DMS153 treated with DMSO at 0.1 percent for 48 hours (cell line): ENCODE data around the gene COL28A1.
A peak's percentile ranks its signal among the peaks of the same experiment; 100 is the strongest.

Experiments
- DNase-seq: peaks from one replicate; lab custom pipeline; 2025; ENCODE audit not compliant: unreplicated experiment; lab: John Stamatoyannopoulos, UW

COL28A1 gene

GRCh38 chr7:7535691-7536090, at the start of gene COL28A1:
Gene COL28A1, minus strand, starts transcription at chr7:7535873. Its CDS starts 2,998 bp downstream, at chr7:7532875.
- no peak for DNase-seq

- no peak for DNase-seq
Observed at GRCh38 chr7:7584653-7585052, 49.0 kb upstream of the COL28A1 start.

GRCh38 chr7:7583731-7584130, 48.1 kb upstream of the COL28A1 start:
- no peak for DNase-seq

- DNase-seq: no peak
Observed at GRCh38 chr7:7582596-7582995, 46.9 kb upstream of the COL28A1 start.

GRCh38 chr7:7581531-7582179, 46.0 kb upstream of the COL28A1 start:
- DNase-seq: no peak

- DNase-seq: no peak
Observed at GRCh38 chr7:7579638-7580037, 44.0 kb upstream of the COL28A1 start.

GRCh38 chr7:7577888-7578287, 42.2 kb upstream of the COL28A1 start:
- DNase-seq: no peak

GRCh38 chr7:7576344-7576743, 40.7 kb upstream of the COL28A1 start:
- DNase-seq: no peak

GRCh38 chr7:7573701-7574100, 38.0 kb upstream of the COL28A1 start:
- no peak for DNase-seq

- DNase-seq: no peak
Observed at GRCh38 chr7:7570584-7570983, 34.9 kb upstream of the COL28A1 start.

- DNase-seq: no peak
Observed at GRCh38 chr7:7569615-7570014, 33.9 kb upstream of the COL28A1 start.

GRCh38 chr7:7569081-7569527, 33.4 kb upstream of the COL28A1 start:
- no peak for DNase-seq

- DNase-seq: no peak
Observed at GRCh38 chr7:7568553-7568952, 32.9 kb upstream of the COL28A1 start.

GRCh38 chr7:7567898-7568531, 32.3 kb upstream of the COL28A1 start:
- no peak for DNase-seq

GRCh38 chr7:7566651-7567611, 31.3 kb upstream of the COL28A1 start, which contains the start of gene MIOS:
Gene MIOS, plus strand, starts transcription at chr7:7566884. Its CDS starts 5,592 bp downstream, at chr7:7572476.
- DNase-seq: peak; percentile 84

GRCh38 chr7:7565746-7566650, 30.3 kb upstream of the COL28A1 start:
- no peak for DNase-seq

- DNase-seq: no peak
Observed at GRCh38 chr7:7565018-7565680, 29.5 kb upstream of the COL28A1 start.

GRCh38 chr7:7564323-7564780, 28.7 kb upstream of the COL28A1 start:
- no peak for DNase-seq

- DNase-seq: no peak
Observed at GRCh38 chr7:7563813-7564212, 28.1 kb upstream of the COL28A1 start.

- DNase-seq: no peak
Observed at GRCh38 chr7:7563269-7563668, 27.6 kb upstream of the COL28A1 start.
